HG03342 (cell line): ENCODE measurements around the gene OR51B4.
"Not testable (repeated sequence)": the region's sequence is repeated elsewhere in the genome, so short reads cannot be mapped to it uniquely, and the experiment has no call there.

ENCODE experiments used
- ATAC-seq: cut with Tn5 transposase; IDR thresholded peaks from one replicate; pipeline ENCODE4 v1.9.1; 2021; ENCODE audit warnings: mild to moderate bottlenecking, moderate library complexity; ENCODE audit not compliant: unreplicated experiment

The OR51B4 gene

DNA sequence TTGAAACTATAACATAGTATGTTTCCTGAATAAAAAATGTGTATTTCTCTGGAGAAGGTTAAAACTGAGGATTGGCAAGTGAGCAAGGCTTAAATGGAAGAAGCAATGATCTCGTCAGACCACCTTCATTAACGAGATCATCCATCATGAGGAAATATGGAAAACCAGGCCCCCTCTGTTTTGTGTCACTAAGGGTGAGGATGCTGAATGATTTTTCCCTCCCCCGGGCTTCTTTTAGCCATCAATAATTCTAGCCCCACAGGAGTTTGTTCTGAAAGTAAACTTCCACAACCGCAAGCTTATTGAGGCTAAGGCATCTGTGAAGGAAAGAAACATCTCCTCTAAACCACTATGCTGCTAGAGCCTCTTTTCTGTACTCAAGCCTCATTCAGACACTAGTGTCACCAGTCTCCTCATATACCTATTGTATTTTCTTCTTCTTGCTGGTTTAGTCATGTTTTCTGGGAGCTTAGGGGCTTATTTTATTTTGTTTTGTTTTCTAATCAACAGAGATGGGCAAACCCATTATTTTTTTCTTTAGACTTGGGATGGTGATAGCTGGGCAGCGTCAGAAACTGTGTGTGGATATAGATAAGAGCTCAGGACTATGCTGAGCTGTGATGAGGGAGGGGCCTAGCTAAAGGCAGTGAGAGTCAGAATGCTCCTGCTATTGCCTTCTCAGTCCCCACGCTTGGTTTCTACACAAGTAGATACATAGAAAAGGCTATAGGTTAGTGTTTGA, 26.2 kb downstream of the OR51B4 start:
- no peak for ATAC-seq

DNA sequence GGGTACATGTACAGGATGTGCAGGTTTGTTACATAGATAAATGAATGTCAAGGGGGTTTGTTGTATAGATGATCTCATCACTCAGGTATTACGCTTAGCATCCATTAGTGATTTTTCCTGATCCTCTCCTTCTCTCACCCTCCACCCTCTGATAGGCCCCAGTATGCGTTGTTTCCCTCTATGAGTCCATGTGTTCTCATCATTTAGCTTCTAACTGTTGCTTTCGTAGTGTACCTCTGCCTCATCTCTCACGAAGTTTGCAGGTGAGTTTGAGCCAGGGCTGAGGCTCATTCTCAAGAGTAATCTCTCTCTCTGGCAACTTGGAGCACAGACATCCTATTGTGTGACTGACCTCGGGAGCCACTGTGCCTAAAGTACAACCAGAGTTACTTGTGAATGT, 27.4 kb downstream of the OR51B4 start:
- ATAC-seq: no peak

DNA sequence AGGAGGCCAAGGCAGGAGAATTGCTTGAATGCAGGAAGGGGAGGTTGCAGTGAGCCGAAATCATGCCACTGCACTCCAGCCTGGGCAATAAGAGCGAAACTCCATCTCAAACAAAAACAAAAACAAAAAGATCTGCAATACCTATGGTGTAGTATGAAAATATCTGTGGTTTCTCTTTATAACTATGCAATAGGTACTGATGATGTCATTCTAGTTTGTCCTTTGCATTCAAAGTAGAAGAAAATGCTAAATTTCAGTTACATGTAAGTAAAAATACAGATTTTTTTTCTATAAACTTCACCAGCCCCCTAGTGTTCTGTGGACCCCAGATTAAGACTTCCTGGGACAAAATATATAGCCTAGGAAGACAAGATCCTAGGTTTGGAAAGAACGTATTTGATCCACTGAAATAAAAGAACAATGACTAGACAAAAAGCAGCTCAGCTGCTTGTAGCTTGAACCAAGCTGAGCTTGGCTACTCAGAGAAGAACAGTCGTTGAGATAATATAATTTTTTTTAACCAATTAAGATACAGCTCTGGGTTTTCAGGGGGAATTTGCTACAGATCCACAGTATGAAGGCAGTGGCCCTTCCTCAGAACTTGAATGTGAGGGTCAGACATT, 29.2 kb downstream of the OR51B4 start:
- ATAC-seq: no peak

GRCh38 chr11:5269715-5270147, 32.0 kb downstream of the OR51B4 start, which contains the start of gene HBE1:
Gene HBE1, minus strand, starts transcription at chr11:5269945. Its CDS starts 55 bp downstream, at chr11:5269890.
- ATAC-seq: no peak

GRCh38 chr11:5267033-5267563, 34.6 kb downstream of the OR51B4 start:
- no peak for ATAC-seq

- ATAC-seq: no peak
These were observed 35.1 kb downstream of the OR51B4 start for GRCh38 chr11:5266609-5267008.

DNA sequence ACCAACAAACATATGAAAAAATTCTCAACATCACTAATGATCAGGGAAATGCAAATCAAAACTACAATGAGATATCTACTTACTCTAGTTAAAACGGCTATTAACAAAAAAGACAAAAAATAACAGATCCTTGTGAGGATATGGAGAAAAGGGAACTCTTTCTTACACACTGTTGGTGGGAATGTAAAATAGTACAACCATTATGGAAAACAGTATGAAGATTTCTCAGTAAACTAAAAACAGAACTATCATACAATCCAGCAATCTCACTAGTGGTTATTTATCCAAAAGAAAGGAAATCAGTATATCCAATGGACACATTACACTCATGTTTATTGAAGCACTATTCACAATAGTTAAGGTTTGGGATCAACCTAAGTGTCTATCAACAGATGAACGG, 35.9 kb downstream of the OR51B4 start:
- ATAC-seq: no peak

DNA sequence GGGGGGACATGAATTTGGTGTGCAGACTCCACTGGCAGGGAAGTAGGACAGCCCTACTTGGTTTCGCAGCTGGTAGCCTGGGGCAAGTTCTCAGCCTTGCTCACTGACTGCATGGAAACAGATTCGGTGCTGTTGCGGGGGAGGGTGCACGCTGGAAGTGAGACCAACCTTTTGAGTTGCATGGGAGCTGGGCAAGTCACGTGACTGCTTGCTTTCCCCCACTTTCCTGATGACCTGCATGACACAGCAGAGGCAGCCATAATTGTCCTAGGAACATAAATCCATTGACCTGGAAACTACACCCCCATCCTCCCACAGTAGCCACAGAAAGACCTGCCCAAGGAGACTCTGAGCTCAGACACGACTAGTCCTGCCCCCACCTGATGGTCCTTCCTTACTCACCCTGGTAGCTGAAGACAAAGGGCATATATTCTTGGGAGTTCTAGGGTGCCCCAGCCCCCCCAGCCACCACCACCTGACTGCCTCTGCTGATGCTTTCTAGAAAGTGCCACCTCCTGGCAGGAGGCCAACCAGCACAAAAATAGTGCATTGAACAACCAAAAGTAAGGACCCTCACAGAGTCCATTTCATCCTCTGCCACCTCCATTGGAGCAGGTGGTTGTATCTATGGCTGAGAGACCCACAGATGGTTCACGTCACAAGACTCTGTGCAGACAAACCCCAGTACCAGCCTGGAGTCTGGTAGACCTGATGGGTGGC, 43.0 kb downstream of the OR51B4 start:
- no peak for ATAC-seq

GRCh38 chr11:5257296-5257695, 44.5 kb downstream of the OR51B4 start:
- ATAC-seq: no peak

DNA sequence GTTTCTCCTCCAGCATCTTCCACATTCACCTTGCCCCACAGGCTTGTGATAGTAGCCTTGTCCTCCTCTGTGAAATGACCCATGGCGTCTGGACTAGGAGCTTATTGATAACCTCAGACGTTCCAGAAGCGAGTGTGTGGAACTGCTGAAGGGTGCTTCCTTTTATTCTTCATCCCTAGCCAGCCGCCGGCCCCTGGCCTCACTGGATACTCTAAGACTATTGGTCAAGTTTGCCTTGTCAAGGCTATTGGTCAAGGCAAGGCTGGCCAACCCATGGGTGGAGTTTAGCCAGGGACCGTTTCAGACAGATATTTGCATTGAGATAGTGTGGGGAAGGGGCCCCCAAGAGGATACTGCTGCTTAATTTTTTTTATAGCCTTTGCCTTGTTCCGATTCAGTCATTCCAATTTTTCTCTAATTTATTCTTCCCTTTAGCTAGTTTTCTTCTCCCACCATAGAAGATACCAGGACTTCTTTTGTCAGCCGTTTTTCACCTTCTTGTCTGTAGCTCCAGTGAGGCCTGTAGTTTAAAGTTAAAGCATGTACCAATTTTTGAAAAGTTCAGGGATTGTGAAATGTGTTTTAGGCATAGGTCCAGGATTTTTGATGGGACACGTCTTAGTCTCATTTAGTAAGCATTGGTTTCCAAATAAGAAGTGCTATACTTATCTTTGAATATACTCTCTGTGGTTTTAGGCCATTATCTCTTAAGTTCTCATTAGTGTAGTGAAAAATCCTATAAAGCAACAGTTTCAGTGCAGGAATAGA, 46.9 kb downstream of the OR51B4 start, which contains the start of gene HBG2:
Gene HBG2 (minus strand): TSS at position 136 of the 768 bp plus-strand sequence. CDS start 53 bp downstream, at position 83.
- not testable (repeated sequence) for ATAC-seq

DNA sequence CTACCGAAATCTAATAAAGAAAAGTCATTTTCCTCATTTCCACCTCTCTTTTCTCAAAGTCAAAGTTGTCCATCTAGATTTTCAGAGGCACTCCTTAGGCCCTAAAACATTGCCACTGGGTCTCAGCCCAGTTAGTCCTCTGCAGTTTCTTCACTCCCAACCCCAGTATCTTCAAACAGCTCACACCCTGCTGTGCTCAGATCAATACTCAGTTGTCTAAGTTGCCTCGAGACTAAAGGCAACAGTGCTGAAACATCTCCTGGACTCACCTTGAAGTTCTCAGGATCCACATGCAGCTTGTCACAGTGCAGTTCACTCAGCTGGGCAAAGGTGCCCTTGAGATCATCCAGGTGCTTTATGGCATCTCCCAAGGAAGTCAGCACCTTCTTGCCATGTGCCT, 47.7 kb downstream of the OR51B4 start:
- ATAC-seq: not testable (repeated sequence)

- ATAC-seq: not testable (repeated sequence)
These were observed 48.3 kb downstream of the OR51B4 start for GRCh38 chr11:5253440-5253839.

DNA sequence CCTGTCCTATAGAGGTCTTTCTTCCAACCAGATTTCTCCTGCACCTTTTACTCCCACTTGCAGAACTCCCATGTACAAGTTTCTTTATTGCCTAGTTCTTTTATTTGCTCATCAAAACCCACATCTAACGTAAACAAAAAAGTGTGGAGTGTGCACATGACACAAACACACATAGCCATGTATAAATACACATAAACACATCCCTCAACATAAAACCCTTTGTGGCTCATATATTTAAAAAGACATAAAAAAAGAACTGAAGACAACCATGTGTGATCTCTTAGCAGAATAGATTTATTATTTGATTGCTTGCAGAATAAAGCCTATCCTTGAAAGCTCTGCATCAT, 48.9 kb downstream of the OR51B4 start:
- ATAC-seq: no peak

GRCh38 chr11:5252192-5252918, 49.4 kb downstream of the OR51B4 start:
- ATAC-seq: no peak

DNA sequence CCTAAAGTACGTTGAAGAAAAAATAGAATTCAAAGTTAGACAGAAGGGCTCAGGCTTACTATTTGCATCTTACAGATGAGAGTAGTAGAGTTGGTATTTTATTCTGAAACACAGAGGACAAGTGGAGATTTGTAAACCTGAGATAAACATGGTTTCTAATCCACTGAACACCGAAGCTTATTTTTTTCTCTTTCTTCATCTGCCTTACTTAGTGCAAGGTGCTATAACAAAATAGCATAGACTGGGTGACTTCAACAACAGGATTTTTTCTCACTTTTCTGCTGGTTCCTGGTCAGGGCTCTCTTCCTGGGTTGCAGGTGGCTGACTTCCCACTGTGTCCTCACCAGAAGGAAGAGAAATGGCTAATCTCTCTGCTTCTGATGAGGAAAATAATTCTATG, 50.0 kb downstream of the OR51B4 start:
- ATAC-seq: no peak
